HPDE6-E6E7 (cell line): ENCODE results near the gene NAA40.
"Not testable (repeated sequence)": the region's sequence is repeated elsewhere in the genome, so short reads cannot be mapped to it uniquely, and the experiment has no call there.

Experiments used
- DNase-seq: peaks from one replicate; pipeline ENCODE4 v3.0.0; 2011; ENCODE audit warnings: missing footprints; ENCODE audit errors: extremely low spot score

NAA40 gene

GRCh38 chr11:63937713-63938478 is 906 bp upstream of the NAA40 start:
- no peak for DNase-seq

GRCh38 chr11:63939397-63939891 is 642 bp downstream of the NAA40 start:
- no peak for DNase-seq

GRCh38 chr11:63940786-63941185 is 2.0 kb downstream of the NAA40 start:
- no peak for DNase-seq

GRCh38 chr11:63941901-63942300 is 3.1 kb downstream of the NAA40 start:
- DNase-seq, result no peak

GRCh38 chr11:63942803-63943202 is 4.0 kb downstream of the NAA40 start:
- no peak for DNase-seq

GRCh38 chr11:63944987-63945386 is 6.2 kb downstream of the NAA40 start:
- DNase-seq, result no peak

- DNase-seq, result peak; percentile 56
These were observed 6.8 kb downstream of the NAA40 start for GRCh38 chr11:63945477-63946163.

GRCh38 chr11:63951779-63952536 is 13.2 kb downstream of the NAA40 start:
- no peak for DNase-seq

GRCh38 chr11:63952570-63952969 is 13.8 kb downstream of the NAA40 start:
- no peak for DNase-seq

- no peak for DNase-seq
These were observed 19.2 kb downstream of the NAA40 start for GRCh38 chr11:63958008-63958407.

- DNase-seq, result peak; percentile 87
These were observed 23.0 kb downstream of the NAA40 start for GRCh38 chr11:63961608-63962412.

- not testable (repeated sequence) for DNase-seq
These were observed 25.1 kb downstream of the NAA40 start for GRCh38 chr11:63963895-63964294.

- no peak for DNase-seq
These were observed 27.6 kb downstream of the NAA40 start for GRCh38 chr11:63966444-63966843.

- DNase-seq, result no peak
These were observed 30.7 kb downstream of the NAA40 start for GRCh38 chr11:63969461-63969860.

GRCh38 chr11:63970902-63971301 is 32.1 kb downstream of the NAA40 start:
- no peak for DNase-seq

GRCh38 chr11:63973912-63974258 is 35.1 kb downstream of the NAA40 start:
- not testable (repeated sequence) for DNase-seq

GRCh38 chr11:63974259-63975143 is 35.7 kb downstream of the NAA40 start, which contains the start of gene COX8A:
Gene COX8A (plus strand): TSS chr11:63974620. CDS start chr11:63974681, 61 bp downstream.
- peak; percentile 98 for DNase-seq

GRCh38 chr11:63978551-63979239 is 39.9 kb downstream of the NAA40 start:
- no peak for DNase-seq

- DNase-seq, result no peak
These were observed 40.6 kb downstream of the NAA40 start for GRCh38 chr11:63979426-63979825.

GRCh38 chr11:63985812-63986155 is 47.0 kb downstream of the NAA40 start:
- no peak for DNase-seq
